HCT116 (cell line): Measurements from ENCODE around the gene CUX1.

Experiments used
- CBX3 ChIP-seq: IDR thresholded peaks from 2 replicates; pipeline ENCODE4 v1.6.1; 2012; ENCODE audit warnings: low read depth
- EGR1 ChIP-seq: IDR thresholded peaks from 2 replicates; pipeline ENCODE4 v1.6.1; 2012; ENCODE audit warnings: low read depth
- ELF1 ChIP-seq: IDR thresholded peaks from 2 replicates; pipeline ENCODE4 v1.6.1; 2012; ENCODE audit warnings: low read depth, borderline replicate concordance
- EZH2 ChIP-seq: fragments of 200-600 bp; sonication (generic); IDR thresholded peaks from 2 replicates; pipeline ENCODE4 v1.6.1; 2017; ENCODE audit warnings: antibody characterized with exemption, mixed run types
- EZH2phosphoT487 ChIP-seq: fragments of 200-600 bp; IDR thresholded peaks from 2 replicates; pipeline ENCODE4 v1.6.1; 2018; ENCODE audit warnings: antibody characterized with exemption, borderline replicate concordance
- POLR2A ChIP-seq: IDR thresholded peaks from 2 replicates; pipeline ENCODE4 v1.7.0; 2011; ENCODE audit warnings: borderline replicate concordance; ENCODE audit not compliant: insufficient read depth, insufficient read length; ENCODE audit errors: extremely low read depth
- REST ChIP-seq: IDR thresholded peaks from 2 replicates; pipeline ENCODE4 v1.6.1; 2012; ENCODE audit warnings: low read depth
- SP1 ChIP-seq: IDR thresholded peaks from 2 replicates; pipeline ENCODE4 v1.6.1; 2012; ENCODE audit warnings: low read depth
- YY1 ChIP-seq: IDR thresholded peaks from 2 replicates; pipeline ENCODE4 v1.6.1; 2011; ENCODE audit warnings: low read length, low read depth, moderate library complexity, mild to moderate bottlenecking; ENCODE audit not compliant: insufficient replicate concordance; ENCODE audit errors: extremely low read depth
- ZNF274 ChIP-seq: fragments of 200-500 bp; sonication (Bioruptor generic); IDR thresholded peaks from 2 replicates; pipeline ENCODE4 v1.6.1; 2014; ENCODE audit warnings: mild to moderate bottlenecking, low read depth, low read length, inconsistent platforms
- TF ChIP-seq, protein P1 (sequence below), 3 experiments: fragments of 200-600 bp in 1 of 3; sonication (generic) in 1 of 3; IDR thresholded peaks in 2 of 3; conservative IDR thresholded peaks in 1 of 3; 2 replicates each; pipeline ENCODE4 v1.5.1; 2012 to 2017; ENCODE audit warnings: low read depth in 2 of 3, low read length in 2 of 3, antibody characterized with exemption in 1 of 3, borderline replicate concordance in 1 of 3, control low read depth in 1 of 3, mild to moderate bottlenecking in 1 of 3, mixed read lengths in 1 of 3, mixed run types in 1 of 3, moderate library complexity in 1 of 3; ENCODE audit not compliant: insufficient read depth in 1 of 3

DNA sequence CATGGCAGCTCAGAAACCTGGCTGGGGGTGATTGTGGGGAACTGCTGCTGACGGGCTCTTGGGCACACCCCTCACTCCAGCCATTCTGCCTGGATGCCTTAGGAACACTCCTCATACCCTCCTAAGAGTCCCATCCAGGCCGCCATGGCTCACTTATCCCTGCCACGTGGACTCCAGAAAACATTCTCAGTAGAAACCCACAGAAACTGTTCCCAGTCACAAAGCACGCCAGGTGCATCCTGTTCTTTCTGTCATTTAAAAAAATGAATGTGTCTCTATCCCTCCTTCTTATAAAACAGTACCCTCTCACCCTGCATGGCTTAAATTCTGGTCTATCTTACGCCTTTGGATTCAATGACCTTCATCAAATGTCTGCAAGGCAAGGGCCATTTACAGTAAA is 177.7 kb downstream of the CUX1 start:
- TF ChIP-seq ELF1 (no peak), POLR2A (no peak), EZH2phosphoT487 (no peak), CBX3 (no peak), SP1 (no peak), ZNF274 (no peak), REST (no peak), YY1 (no peak), EGR1 (no peak), EZH2 (no peak)
- TF ChIP-seq, protein P1, sequence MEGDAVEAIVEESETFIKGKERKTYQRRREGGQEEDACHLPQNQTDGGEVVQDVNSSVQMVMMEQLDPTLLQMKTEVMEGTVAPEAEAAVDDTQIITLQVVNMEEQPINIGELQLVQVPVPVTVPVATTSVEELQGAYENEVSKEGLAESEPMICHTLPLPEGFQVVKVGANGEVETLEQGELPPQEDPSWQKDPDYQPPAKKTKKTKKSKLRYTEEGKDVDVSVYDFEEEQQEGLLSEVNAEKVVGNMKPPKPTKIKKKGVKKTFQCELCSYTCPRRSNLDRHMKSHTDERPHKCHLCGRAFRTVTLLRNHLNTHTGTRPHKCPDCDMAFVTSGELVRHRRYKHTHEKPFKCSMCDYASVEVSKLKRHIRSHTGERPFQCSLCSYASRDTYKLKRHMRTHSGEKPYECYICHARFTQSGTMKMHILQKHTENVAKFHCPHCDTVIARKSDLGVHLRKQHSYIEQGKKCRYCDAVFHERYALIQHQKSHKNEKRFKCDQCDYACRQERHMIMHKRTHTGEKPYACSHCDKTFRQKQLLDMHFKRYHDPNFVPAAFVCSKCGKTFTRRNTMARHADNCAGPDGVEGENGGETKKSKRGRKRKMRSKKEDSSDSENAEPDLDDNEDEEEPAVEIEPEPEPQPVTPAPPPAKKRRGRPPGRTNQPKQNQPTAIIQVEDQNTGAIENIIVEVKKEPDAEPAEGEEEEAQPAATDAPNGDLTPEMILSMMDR (IDR thresholded peaks at IDR 0.05 in 2 of 3, conservative IDR thresholded peaks at IDR 0.05 in 1 of 3; ENCODE audit: borderline replicate concordance in 1 of 3, insufficient read depth in 1 of 3, low read depth in 2 of 3, low read length in 2 of 3) = no peak
